Mesodermal cell (in vitro differentiated cells): Measurements from ENCODE around the gene SAMD1.

Experiments used
- H3K27ac ChIP-seq: 2 replicates; pipeline ENCODE4 v1.7.0; 2013; ENCODE audit warnings: mild to moderate bottlenecking, low read depth, low read length, moderate library complexity; ENCODE audit not compliant: severe bottlenecking
- H3K36me3 ChIP-seq: 2 replicates; pipeline ENCODE4 v1.7.1; 2013; ENCODE audit warnings: mild to moderate bottlenecking, low read length, moderate library complexity; ENCODE audit not compliant: control insufficient read depth, insufficient read depth
- H3K4me1 ChIP-seq: one replicate; pipeline ENCODE4 v1.7.1; 2013; ENCODE audit warnings: mild to moderate bottlenecking, low read length; ENCODE audit not compliant: insufficient read depth, control insufficient read depth, poor library complexity, severe bottlenecking
- H3K4me3 ChIP-seq: 2 replicates; pipeline ENCODE4 v1.7.0; 2013; ENCODE audit warnings: low read length, control low read depth, mild to moderate bottlenecking; ENCODE audit not compliant: insufficient read depth, poor library complexity, severe bottlenecking; ENCODE audit errors: extremely low read depth
- H3K9me3 ChIP-seq: 2 replicates; pipeline ENCODE4 v1.7.1; 2013; ENCODE audit warnings: mild to moderate bottlenecking, low read length, moderate library complexity; ENCODE audit not compliant: control insufficient read depth
- WGBS, 2 experiments: methylation state at CpG; one replicate each; pipeline ENCODE4 v1.1.5; 2013; ENCODE audit warnings: missing lambda C conversion rate in 2 of 2; ENCODE audit not compliant: insufficient coverage in 2 of 2; 5-methylcytosine and 5-hydroxymethylcytosine counted together

The SAMD1 gene

GRCh38 chr19:14112809-14113385 lies 22.3 kb upstream of the SAMD1 start:
- no peak overlapping the region for H3K27ac ChIP-seq
- 52 to 73% methylated on average over 7 to 8 of the region's 12 CpGs for WGBS, 2 experiments
- H3K4me3 ChIP-seq = no peak overlapping the region
- H3K36me3 ChIP-seq = peaks cover 4% of the 10 kb centered on the region
- peaks cover 26% of the 10 kb centered on the region for H3K4me1 ChIP-seq
- no peaks in the 10 kb centered on the region for H3K9me3 ChIP-seq

DNA sequence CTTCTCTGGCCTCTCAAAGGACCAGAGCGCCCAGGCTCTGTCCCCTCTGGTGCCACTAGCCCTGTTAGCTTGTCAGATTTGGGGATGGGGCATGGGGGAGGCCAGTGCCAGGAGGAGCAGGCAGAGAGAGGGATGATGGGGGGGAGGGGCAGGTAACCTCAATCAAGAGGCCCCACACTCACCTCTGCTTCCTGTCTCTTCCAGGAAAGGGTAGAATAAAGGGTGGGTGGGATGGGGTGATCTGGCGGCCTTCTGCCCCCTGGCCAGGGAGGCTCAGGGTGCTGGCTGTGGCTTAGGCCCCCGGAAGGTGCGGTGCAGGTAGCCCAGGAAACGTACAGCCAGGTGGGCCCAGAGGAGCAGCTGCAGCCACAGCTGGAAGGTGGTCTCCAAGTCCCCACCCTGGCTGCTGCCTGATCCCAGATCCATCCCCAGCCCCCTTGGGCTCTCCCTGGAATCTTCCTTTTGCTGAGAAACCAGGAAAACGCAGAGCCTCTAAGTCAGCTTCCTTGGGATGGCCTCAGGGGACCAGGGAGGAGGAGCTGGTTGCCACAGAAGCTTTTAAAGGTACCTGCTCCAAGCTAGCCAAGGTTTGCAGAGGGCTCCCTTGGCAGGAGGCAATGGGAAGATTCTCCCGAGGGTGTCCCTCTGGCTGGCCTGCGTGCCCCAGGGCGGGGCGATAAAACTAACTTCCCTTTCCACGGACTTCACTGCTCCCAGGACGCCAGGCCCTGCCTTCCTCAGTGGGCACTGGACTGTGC lies 21.7 kb upstream of the SAMD1 start:
- H3K4me3 ChIP-seq = no peak overlapping the region
- 74 to 83% methylated on average over 9 to 10 of the region's 12 CpGs for WGBS, 2 experiments
- H3K4me1 ChIP-seq = peaks cover 26% of the 10 kb centered on the region
- no peak overlapping the region for H3K27ac ChIP-seq
- no peaks in the 10 kb centered on the region for H3K9me3 ChIP-seq
- H3K36me3 ChIP-seq = peaks cover 7% of the 10 kb centered on the region

- Histone ChIP-seq H3K9me3 (no peaks in the 10 kb centered on the region), H3K4me1 (peaks cover 23% of the 10 kb centered on the region), H3K27ac (no peak overlapping the region), H3K4me3 (no peak overlapping the region), H3K36me3 (peaks cover 14% of the 10 kb centered on the region)
- 80 to 100% methylated on average over 1 of the region's 1 CpG for WGBS, 2 experiments
These were observed 20.9 kb upstream of the SAMD1 start for GRCh38 chr19:14111486-14111885.

- Histone ChIP-seq H3K4me3 (no peak overlapping the region), H3K4me1 (peaks cover 16% of the 10 kb centered on the region), H3K36me3 (peaks cover 21% of the 10 kb centered on the region), H3K9me3 (no peaks in the 10 kb centered on the region), H3K27ac (no peak overlapping the region)
- WGBS, 2 experiments = 86% methylated on average over 1 of the region's 2 CpGs; no CpG with 5 or more reads in 1 of the 2 experiments
These were observed 20.1 kb upstream of the SAMD1 start for GRCh38 chr19:14110650-14111049.

GRCh38 chr19:14107581-14108461 lies 17.3 kb upstream of the SAMD1 start:
- H3K4me1 ChIP-seq = peaks cover 5% of the 10 kb centered on the region
- peaks cover 34% of the 10 kb centered on the region for H3K36me3 ChIP-seq
- no peak overlapping the region for H3K27ac ChIP-seq
- 93% methylated on average over 17 to 22 of the region's 23 CpGs for WGBS, 2 experiments
- H3K9me3 ChIP-seq = no peaks in the 10 kb centered on the region
- H3K4me3 ChIP-seq = no peak overlapping the region

DNA sequence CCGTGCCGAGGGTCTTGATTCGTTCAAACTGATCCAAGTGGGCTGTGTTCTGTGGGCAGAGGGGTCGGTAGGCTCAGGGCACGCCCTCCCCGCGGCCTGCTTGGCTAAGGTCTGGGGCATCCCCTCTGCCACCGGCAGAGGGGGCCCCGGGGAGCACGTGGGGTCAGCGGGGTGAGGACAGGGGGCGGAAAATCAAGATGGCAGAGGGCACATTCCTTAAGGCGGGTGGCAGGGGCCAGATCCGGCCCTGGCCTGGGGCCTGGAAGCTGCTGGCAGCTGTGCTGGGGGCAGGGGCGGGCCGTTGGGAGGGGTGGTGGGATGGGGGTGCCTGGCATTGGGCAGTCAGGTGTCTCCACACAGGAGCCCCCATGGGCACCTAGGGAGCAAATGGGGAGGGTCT lies 16.3 kb upstream of the SAMD1 start:
- Histone ChIP-seq H3K27ac (no peak overlapping the region), H3K36me3 (peaks cover 44% of the 10 kb centered on the region), H3K4me3 (no peak overlapping the region)

DNA sequence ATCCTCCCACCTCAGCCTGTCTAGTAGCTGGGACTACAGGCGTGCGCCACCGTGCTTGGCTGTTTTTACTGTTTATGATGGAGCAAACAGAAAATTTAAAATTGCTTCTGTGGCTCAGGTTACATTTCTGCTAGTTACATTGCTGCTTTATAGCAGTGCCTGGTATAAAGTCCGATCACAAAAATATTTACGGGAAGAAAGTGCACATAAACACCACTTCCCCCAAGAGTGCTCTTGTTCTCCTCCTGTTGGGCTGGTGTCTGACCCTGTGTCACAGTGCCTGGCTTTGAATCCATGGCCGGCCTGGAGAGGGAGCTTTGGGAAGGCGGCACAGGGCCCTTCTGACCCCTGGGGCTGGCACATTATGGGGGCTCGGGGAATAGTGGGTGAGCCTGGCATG lies 15.1 kb upstream of the SAMD1 start:
- no peak overlapping the region for H3K27ac ChIP-seq
- peaks cover 51% of the 10 kb centered on the region for H3K36me3 ChIP-seq
- no peak overlapping the region for H3K4me3 ChIP-seq
- H3K4me1 ChIP-seq = no peaks in the 10 kb centered on the region
- WGBS, 2 experiments = 92 to 100% methylated on average over 3 to 4 of the region's 8 CpGs
- no peaks in the 10 kb centered on the region for H3K9me3 ChIP-seq

More for the DNA sequence above, 16.3 kb upstream of the SAMD1 start:
- H3K9me3 ChIP-seq = no peaks in the 10 kb centered on the region
- whole genome bisulfite sequencing, 2 experiments = 93 to 96% methylated on average over 10 to 14 of the region's 16 CpGs
- H3K4me1 ChIP-seq = no peaks in the 10 kb centered on the region

- Histone ChIP-seq H3K9me3 (no peaks in the 10 kb centered on the region), H3K4me1 (no peaks in the 10 kb centered on the region), H3K4me3 (no peak overlapping the region), H3K27ac (no peak overlapping the region), H3K36me3 (peaks cover 54% of the 10 kb centered on the region)
- 88 to 100% methylated on average over 1 of the region's 1 CpG for WGBS, 2 experiments
These were observed 12.8 kb upstream of the SAMD1 start for GRCh38 chr19:14103310-14103709.

DNA sequence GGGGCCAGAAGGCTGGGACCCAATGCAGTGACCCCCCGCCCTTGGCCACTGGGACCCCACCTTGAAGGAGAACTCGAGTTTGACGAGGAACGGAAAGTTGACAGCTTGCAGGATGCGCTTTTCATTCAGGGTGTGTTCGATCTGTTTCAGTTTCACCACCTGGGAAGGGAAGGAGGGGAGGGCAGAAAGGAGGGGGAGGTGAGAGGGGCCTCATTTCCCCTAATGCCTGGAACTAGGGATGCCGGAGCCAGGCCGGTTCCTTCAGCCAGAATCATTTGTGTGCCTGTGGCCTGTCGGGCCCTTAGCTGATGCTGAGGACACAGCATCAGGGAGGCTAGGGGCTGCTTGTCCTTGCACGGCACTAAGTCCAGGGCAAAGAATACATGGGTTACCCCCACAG lies 12.2 kb upstream of the SAMD1 start:
- Histone ChIP-seq H3K4me1 (no peaks in the 10 kb centered on the region), H3K27ac (no peak overlapping the region), H3K9me3 (no peaks in the 10 kb centered on the region), H3K36me3 (peaks cover 54% of the 10 kb centered on the region), H3K4me3 (no peak overlapping the region)
- WGBS, 2 experiments = 92 to 98% methylated on average over 10 of the region's 10 CpGs

- 85 to 97% methylated on average over 9 to 11 of the region's 11 CpGs for WGBS, 2 experiments
- no peaks in the 10 kb centered on the region for H3K4me1 ChIP-seq
- H3K36me3 ChIP-seq = peaks cover 52% of the 10 kb centered on the region
- H3K27ac ChIP-seq = no peak overlapping the region
- no peaks in the 10 kb centered on the region for H3K9me3 ChIP-seq
- no peak overlapping the region for H3K4me3 ChIP-seq
These were observed 11.6 kb upstream of the SAMD1 start for GRCh38 chr19:14102102-14102696.
